Parietal lobe (tissue), 1 donor: Measurements from ENCODE around the gene SMIM10L1. TPM values are rescaled to one million over a fixed set of nuclear protein-coding genes. Genes with fewer than 3 reads are reported as not detected.

Experiments used
- total RNA-seq: library from RNA; depleted of rRNA; stranded (reverse); fragments of >200 nt; gene quantifications from one replicate; pipeline ENCODE4 v1.2.3, GENCODE V29; 2014

SMIM10L1 gene
- 9.7 TPM for total RNA-seq

GRCh38 chr12:11171145-11171968 is at the start of gene SMIM10L1:
Gene SMIM10L1, plus strand, starts transcription at chr12:11171194. Its CDS starts 163 bp downstream, at chr12:11171357.

GRCh38 chr12:11134305-11134704 is 36.7 kb upstream of the SMIM10L1 start, which contains the start of gene TAS2R30:
Gene TAS2R30, minus strand, starts transcription at chr12:11134644. Its CDS starts 400 bp downstream, at chr12:11134244.

GRCh38 chr12:11186837-11187236 is 15.8 kb downstream of the SMIM10L1 start, which contains the start of gene TAS2R42:
Gene TAS2R42, minus strand, starts transcription at chr12:11186937. Its CDS starts 0 bp downstream, at chr12:11186937.

Other genes starting within 250 kb of the SMIM10L1 start
- 2.8 TPM for gene PRH2, start 242.0 kb upstream of the SMIM10L1 start, total RNA-seq
- 30.4 TPM for gene TAS2R14, start 231.9 kb upstream of the SMIM10L1 start, total RNA-seq
- 26.3 TPM for gene TAS2R50, start 184.3 kb upstream of the SMIM10L1 start, total RNA-seq
- 26.0 TPM for gene TAS2R20, start 172.9 kb upstream of the SMIM10L1 start, total RNA-seq
- 41.9 TPM for gene TAS2R19, start 148.6 kb upstream of the SMIM10L1 start, total RNA-seq
- gene TAS2R31, start 139.8 kb upstream of the SMIM10L1 start, total RNA-seq = 46.6 TPM
- 14.4 TPM for gene TAS2R46, start 108.9 kb upstream of the SMIM10L1 start, total RNA-seq
- gene TAS2R43, start 78.9 kb upstream of the SMIM10L1 start, total RNA-seq = 31.9 TPM
- gene TAS2R30, start 36.5 kb upstream of the SMIM10L1 start, total RNA-seq = 55.7 TPM
- not detected for gene TAS2R42, start 15.7 kb downstream of the SMIM10L1 start, total RNA-seq
- not detected for gene PRB3, start 98.5 kb downstream of the SMIM10L1 start, total RNA-seq
- not detected for gene PRB4, start 139.2 kb downstream of the SMIM10L1 start, total RNA-seq
- gene PRB2, start 224.4 kb downstream of the SMIM10L1 start, total RNA-seq = not detected